Fibroblast of lung (primary cell): Measurements from ENCODE around the gene PDXDC1.
"Not testable (repeated sequence)": the region's sequence is repeated elsewhere in the genome, so short reads cannot be mapped to it uniquely, and the experiment has no call there.

ENCODE experiments used
- CTCF ChIP-seq, 2 donors: IDR thresholded peaks in 1 of 2; conservative IDR thresholded peaks in 1 of 2; 1 replicate in 1 of 2; 2 replicates in 1 of 2; pipeline ENCODE4 v1.5.1; 2011 to 2012; ENCODE audit warnings: low read length in 2 of 2, control low read depth in 1 of 2, inconsistent platforms in 1 of 2, low read depth in 1 of 2, mild to moderate bottlenecking in 1 of 2
- EZH2 ChIP-seq: IDR thresholded peaks from 2 replicates; pipeline ENCODE4 v1.5.1; 2012; ENCODE audit warnings: low read length, control low read depth, mild to moderate bottlenecking; ENCODE audit errors: missing control alignments

DNA sequence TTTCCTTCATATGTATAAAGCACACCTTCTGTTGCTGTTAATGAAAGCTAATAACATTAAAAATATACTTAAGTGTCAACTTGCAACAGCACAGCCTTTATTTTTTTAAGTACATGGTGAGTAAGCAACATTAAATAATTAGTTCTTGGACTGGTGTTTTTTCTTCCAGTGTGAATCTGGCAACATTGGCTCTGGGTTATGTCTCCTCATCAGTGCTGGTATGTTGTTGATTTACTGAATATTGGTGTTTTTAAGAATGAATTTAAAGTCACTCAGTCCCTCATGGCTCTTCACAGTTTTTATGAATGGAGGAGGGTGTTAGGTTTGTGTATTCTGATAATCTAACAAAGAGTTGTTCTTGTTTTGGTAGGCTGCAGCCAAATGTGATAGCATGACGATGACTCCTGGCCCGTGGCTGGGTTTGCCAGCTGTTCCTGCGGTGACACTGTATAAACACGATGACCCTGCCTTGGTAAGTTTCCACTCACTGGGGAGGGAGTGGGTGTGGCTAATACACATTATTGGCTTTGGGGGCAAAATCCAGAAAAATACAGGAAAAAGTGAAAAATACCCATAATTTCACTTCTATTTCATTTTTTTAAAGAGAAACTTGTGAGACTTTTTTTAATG, 42.2 kb downstream of the PDXDC1 start:
- not testable (repeated sequence) for TF ChIP-seq CTCF (conservative IDR thresholded peaks at IDR 0.05 in 1 of 2, IDR thresholded peaks at IDR 0.05 in 1 of 2; ENCODE audit: low read depth in 1 of 2, low read length in 2 of 2); EZH2
